Uterus (tissue), 2 donors: Measurements from ENCODE around the gene FHIT.

ENCODE experiments used
- CTCF ChIP-seq, 4 experiments: fragments of 200-600 bp in 2 of 4; fragments of 450-650 bp in 2 of 4; sonication (generic) in 2 of 4; IDR thresholded peaks; one replicate each; pipeline ENCODE4 v1.5.1; 2016 to 2019; ENCODE audit warnings: antibody characterized with exemption in 4 of 4, mild to moderate bottlenecking in 2 of 4, moderate library complexity in 1 of 4
- POLR2A ChIP-seq, 2 donors: fragments of 450-650 bp; IDR thresholded peaks; one replicate each; pipeline ENCODE4 v1.6.1; 2016; ENCODE audit warnings: antibody characterized with exemption in 2 of 2, mild to moderate bottlenecking in 1 of 2, moderate library complexity in 1 of 2

GRCh38 chr3:59894425-59895121 is 1356.7 kb downstream of the FHIT start:
- TF ChIP-seq CTCF (IDR thresholded peaks at IDR 0.05): no peak
- TF ChIP-seq POLR2A (IDR thresholded peaks at IDR 0.05): no peak
